ENCODE results near the gene EPHA8. TPM values are rescaled to one million over a fixed set of nuclear protein-coding genes. Genes with fewer than 3 reads are reported as not detected.

Gene EPHA8
- total RNA-seq, 2 donors from 2014 or later, result not detected

DNA sequence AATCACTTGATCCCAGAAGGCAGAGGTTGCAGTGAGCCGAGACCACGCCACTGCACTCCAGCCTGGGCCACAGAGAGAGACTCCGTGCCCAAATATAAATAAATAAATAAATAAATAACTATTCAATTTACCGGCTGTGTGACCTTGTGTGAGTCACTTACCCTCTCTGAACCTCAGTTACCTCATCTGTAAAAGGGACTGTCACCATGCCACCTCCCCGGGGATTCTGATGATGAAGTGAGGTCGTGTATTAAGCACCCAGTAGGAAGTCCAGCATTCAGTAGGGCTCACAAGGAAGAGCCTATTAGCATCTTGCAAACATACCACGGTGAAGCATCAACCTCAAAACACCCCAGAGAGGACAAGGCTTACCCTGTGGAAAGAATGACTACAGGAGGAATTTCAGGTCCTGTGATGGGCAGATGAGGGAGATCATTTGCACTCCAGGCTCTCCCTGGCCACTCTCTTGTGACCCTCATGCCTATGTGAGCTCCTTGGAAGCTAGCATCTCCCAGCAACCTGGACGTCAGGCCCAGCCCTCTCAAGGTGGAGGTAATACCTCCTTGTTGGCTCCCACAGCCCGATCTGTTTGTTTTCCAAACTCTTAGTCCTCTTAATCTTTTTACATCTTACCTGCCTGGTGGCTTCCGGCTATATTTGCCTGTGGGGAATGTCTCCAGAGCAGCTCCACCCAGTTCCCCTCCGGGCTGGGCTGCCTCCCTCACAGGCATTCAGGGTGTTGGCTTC, 65.6 kb downstream of the EPHA8 start:
- ATAC-seq, result no peak
- intact Hi-C loops (cut with DNase I, micrococcal nuclease), result no loop called here
- DNase-seq, result no peak

DNA sequence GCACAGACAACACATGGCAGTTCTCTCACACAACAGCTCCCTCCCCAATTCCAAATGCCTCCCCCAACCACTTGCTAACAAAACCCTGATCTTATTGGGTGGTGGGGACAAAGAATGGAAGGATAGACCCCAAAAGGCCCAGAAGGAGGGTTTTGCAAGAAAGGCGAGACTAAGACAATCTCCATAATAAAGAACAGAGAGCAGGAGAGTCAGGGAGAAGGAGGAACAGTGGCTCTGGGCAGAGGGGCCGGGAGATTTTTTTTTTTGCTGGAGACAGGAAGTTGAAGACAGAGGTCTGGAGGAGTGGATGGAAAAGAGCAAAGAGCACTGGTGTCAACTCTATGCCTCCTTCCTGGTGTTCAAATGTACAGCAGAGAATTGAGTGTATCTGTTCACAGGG, 66.6 kb downstream of the EPHA8 start:
- ATAC-seq (peak; percentile 60), DNase-seq (no peak)
- intact Hi-C loops (cut with DNase I, micrococcal nuclease), result no loop called here

DNA sequence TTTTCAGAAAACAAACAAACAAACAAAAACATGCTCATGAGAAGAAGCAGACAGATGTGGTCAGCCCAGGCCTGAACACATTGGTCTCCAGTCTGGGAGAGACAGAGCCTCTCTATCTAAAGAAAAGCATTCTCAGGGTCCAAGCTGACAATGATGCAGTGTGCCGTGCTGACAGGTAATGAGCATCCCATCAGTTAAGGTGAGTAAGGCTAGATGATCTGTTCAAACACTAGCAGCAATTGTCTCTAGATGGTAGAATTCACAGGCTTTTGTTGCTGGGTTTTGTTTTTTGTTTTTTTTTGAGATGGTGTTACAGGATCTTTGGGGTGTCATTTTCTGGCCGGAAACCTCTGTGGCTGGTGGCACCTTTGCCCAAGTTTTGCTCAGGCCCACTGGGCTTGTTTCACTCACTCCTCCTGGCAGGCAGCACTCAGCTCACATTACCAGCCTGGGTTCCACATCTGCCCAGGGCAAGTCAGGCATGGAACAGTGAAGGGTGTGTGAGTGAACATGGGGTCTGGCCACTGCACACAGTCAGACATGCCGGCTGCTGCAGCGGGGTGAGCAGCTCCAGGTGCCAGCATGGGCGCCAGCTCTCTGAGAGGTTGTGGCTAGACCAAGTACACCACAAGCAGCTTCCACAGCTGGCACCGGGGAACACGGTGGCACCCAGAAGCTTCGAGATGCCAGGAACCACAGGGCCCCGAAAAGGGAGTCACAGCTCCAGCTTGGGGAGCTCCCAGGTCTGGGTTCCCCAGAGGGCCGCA, 70.6 kb downstream of the EPHA8 start:
- ATAC-seq, result no peak
- DNase-seq, result no peak
- intact Hi-C loops (cut with DNase I, micrococcal nuclease), result no loop called here

DNA sequence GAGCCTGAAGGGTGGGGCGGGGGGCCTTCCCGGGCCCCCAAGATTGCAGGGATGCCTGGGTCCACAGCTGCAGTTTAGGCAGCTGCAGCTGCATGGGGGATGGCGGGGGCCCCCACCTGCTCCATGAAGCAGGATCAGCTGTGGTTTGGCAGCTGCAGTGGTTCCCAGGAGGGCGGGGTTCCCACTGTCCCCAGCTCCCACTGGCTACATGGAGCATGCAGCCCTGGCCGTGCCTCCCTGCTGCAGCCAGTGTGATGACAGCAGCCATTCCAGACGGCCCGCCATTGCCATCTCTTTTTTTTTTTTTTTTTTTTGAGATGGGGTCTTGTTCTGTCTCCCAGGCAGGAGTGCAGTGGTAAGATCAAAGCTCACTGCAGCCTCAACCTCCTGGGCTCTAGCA, 72.1 kb downstream of the EPHA8 start:
- DNase-seq (no peak), ATAC-seq (no peak)
- intact Hi-C loops (cut with DNase I, micrococcal nuclease), result no loop called here

DNA sequence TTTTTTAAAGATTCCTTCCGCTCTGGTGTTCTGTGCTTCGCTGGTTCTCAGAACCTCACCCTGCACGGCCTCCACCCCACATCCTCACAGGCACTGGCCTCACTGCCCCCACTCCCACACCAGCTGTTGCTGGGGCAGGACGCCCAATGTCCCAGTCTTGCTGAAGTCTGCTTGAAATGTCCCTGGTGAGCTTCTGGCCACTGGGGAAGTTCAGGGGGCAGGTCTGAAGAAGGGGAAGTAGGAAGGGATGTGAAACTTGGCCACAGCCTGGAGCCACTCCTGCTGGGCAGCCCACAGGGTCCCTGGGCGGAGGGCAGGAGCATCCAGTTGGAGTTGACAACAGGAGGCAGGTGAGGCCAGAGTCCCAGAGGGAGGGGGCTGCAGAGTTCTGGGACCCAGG, 73.1 kb downstream of the EPHA8 start, which contains the start of gene C1QA:
Gene C1QA, plus strand, starts transcription at position 276 of the 400 bp plus-strand sequence. CDS start 989 bp downstream, outside the sequence.
- intact Hi-C loops (cut with DNase I, micrococcal nuclease), result no loop called here
- DNase-seq (peak; percentile 30 to 58), ATAC-seq (peak; percentile 32)

DNA sequence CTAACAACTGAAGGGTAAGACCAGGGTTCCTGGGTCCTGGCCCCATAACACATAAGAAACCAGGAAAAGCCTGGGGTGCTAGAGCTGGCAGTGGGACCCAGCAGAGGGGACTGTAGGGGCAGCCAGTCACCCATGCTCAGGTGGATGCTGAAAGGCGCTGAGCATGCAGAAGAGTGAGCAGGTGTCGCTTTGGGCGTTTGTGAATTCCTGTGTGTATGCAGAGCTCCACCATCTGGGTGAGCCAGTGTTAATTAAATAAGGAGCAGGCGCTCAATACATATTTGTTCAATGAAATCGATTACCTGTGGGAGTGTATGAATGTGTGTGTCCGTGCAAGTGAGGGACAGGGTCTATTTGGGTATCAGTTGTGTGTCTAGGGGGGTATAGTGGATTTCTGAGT, 73.6 kb downstream of the EPHA8 start:
- intact Hi-C loops (cut with DNase I, micrococcal nuclease), result no loop called here
- DNase-seq, result no peak
- ATAC-seq, result no peak

DNA sequence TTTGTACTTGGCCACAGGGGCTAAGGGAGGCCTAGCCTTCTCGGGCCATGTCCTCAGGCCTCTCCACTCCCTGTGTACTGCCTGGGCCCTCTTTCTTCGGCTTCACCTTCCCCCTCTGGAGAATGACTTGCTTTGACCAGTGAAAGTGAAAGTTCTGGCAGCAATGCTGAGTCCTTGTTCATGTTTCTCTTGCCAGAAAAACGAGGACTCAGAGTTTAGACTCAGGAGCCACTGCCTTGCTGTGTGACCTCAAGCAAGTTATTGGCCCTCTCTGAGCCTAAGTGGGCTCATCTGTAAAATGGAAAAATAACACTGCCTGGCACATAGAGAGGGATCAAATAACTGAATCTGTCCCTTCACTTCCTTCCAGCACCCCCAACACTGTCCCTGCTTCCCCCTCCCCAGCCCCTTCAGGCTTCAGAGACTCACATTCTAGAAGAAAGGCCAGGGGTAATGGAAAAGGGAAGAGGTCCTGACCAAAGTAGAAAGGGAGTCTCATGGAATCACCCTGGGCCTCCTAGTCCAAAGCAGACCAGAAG, 74.7 kb downstream of the EPHA8 start:
- DNase-seq (no peak), ATAC-seq (no peak)
- intact Hi-C loops (cut with DNase I, micrococcal nuclease), result no loop called here

DNA sequence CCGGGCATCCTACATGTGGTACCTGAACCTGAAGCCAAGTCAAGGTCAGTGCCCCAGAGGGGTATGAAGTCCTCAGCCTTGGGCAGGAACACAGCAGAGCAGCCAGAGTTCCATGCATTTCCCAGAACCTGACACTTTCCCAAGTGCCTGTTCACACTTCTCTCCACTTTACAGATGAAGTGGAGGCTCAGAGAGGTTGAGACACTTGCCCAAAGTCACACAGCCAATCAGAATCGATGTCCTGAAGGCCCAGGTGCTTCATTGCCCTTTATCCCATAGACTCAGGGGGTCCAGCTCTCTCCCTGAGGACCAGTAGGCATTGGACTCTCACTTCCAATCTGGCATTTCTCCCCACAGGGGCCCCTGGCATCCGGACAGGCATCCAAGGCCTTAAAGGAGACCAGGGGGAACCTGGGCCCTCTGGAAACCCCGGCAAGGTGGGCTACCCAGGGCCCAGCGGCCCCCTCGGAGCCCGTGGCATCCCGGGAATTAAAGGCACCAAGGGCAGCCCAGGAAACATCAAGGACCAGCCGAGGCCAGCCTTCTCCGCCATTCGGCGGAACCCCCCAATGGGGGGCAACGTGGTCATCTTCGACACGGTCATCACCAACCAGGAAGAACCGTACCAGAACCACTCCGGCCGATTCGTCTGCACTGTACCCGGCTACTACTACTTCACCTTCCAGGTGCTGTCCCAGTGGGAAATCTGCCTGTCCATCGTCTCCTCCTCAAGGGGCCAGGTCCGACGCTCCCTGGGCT, 75.4 kb downstream of the EPHA8 start:
- DNase-seq, result no peak
- intact Hi-C loops (cut with DNase I, micrococcal nuclease), result no loop called here
- ATAC-seq, result no peak

DNA sequence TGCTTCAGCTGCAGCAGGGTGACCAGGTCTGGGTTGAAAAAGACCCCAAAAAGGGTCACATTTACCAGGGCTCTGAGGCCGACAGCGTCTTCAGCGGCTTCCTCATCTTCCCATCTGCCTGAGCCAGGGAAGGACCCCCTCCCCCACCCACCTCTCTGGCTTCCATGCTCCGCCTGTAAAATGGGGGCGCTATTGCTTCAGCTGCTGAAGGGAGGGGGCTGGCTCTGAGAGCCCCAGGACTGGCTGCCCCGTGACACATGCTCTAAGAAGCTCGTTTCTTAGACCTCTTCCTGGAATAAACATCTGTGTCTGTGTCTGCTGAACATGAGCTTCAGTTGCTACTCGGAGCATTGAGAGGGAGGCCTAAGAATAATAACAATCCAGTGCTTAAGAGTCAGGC, 76.0 kb downstream of the EPHA8 start:
- DNase-seq, result peak in 1 of 2 donors; percentile 19

DNA sequence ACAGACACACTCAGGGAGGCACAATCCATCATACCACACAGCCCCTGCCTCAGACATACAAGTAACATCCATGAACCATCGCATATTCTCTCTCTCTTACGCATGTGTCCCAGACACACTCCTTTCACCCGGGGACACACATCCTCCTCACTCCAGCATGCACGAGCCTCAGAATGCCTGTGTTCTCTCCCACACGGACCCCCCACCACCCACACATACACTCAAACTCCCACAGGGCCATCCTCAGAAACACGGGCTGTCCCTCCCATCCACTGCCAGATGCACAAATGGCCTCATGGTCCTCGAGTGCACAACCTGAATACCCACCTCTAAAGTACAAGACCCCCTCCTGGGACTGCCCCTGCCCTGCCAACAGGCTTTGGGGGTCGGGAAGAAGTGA, 78.0 kb downstream of the EPHA8 start:
- DNase-seq, result no peak
- intact Hi-C loops (cut with DNase I, micrococcal nuclease), result loop anchor here (2.0 to 5.0 kb wide), 2 partner anchors 219 to 222 kb away; no protein-coding TSS in a partner anchor
- ATAC-seq, result no peak

More for the DNA sequence above, 76.0 kb downstream of the EPHA8 start:
- intact Hi-C loops (cut with DNase I, micrococcal nuclease), result no loop called here
- ATAC-seq, result no peak

DNA sequence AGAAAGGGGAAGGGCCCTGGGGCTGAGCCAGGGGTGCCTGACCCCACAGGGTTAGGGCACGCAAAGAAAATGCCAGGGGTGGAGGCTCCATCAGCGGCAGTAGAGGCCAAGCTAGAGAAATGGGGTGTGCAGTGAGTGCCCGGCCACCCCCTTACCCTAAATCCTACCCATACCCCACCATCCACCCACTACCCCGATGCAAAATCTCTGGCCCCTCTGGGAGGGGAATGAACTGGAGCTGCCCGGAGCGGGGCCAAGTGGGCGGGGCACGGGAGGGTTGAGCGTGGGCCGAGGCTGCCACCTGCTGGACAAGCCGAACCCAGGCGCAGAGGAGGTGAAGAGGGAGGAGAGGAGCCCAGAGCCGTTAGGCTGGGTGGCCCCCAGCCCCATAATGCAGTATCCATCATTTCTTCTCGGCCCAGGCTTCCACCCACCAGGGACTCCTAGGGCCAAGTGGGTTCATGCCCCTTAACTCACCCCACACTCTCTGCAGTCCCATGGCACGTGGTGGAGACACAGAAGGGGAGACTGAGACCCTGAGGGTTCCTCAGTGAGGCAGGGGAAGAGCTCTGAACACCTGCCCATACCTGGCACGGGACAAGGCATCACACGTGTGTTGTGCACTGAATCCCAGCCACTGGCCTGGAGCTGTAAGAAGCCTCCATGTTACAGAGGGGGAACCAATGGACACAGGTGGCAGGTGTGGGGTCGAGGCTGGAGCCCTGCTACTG, 78.8 kb downstream of the EPHA8 start:
- peak; percentile 93 for ATAC-seq
- intact Hi-C loops (cut with DNase I, micrococcal nuclease), result loop anchor here (2.0 to 5.0 kb wide), 2 partner anchors 220 to 223 kb away; no protein-coding TSS in a partner anchor
- peak; percentile 55 to 88 for DNase-seq

DNA sequence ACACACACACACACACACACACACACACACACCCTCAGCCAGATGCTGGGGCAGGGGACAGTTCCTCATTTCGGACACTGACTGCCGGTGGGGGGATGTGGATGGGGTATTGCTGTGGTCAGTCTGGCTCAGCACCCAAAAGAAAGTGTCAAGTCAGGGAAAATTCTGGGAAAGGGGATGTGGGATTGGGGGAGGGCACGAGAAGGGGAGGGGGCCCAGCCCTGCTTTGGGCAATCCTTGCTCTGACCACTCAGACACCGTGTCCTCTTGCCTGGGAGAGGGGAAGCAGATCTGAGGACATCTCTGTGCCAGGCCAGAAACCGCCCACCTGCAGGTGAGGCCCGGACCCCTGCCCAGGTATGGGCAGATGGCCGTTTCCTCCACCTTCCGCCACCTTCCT, 80.1 kb downstream of the EPHA8 start, which contains the start of gene C1QC:
Gene C1QC, plus strand, starts transcription at position 253 of the 400 bp plus-strand sequence. CDS start 391 bp downstream, outside the sequence.
- DNase-seq (peak; percentile 26 to 54), ATAC-seq (peak; percentile 21)
- intact Hi-C loops (cut with DNase I, micrococcal nuclease), result loop anchor here in 1 of 2 donors (5.0 kb wide), 1 partner anchor 221 kb away; no protein-coding TSS in a partner anchor

DNA sequence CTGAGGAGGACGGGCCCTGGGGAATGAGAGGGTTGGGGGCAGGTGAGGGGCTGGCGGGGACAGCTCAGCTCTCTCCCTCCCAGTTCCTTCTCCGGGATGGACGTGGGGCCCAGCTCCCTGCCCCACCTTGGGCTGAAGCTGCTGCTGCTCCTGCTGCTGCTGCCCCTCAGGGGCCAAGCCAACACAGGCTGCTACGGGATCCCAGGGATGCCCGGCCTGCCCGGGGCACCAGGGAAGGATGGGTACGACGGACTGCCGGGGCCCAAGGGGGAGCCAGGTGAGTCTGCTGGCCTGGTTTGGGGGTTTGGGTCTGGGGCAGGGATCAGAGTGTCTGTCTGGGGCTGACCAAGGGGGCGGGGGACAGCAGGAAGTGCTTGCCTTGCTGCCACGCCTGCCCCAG, 80.6 kb downstream of the EPHA8 start:
- no peak for ATAC-seq
- no peak for DNase-seq
- intact Hi-C loops (cut with DNase I, micrococcal nuclease), result loop anchor here in 1 of 2 donors (5.0 kb wide), 1 partner anchor 222 kb away; no protein-coding TSS in a partner anchor

DNA sequence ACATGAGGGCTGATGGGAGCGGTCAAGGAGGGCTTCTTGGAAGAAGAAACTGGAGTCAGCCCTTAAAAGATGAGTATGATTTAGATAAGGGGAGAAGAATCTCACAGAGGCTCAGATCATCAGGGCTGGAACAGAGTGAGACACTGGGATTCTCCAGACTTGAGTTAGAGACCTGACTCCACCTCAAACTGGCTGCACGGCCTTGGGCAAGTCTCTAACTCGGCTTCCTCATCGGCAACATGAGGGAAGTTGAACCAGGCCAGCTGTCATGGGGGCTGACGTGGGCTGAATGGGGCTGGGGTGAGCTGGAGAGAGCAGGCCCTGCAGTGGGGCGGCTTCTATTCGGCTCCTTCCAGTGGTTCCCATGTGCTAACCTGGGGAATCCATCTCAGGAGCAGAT, 82.6 kb downstream of the EPHA8 start:
- intact Hi-C loops (cut with DNase I, micrococcal nuclease), result no loop called here

DNA sequence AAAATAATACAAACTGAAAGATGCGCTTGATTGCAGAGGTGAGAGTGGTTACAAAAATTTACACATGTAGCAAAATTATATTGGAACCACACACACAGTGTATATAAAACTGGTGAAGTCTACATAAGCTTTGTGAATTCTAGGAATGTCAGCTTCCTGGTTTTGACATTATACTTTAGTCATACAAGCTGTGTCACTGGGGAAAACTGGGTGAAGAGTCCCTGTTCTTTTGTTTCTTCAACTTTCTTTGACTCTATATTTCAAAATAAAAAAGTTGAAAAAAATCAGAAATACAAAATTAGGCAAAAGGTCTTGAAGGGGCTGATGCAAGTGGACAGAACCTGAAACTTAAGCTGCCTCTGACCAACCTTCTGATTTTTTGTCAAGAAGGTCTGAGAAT, 83.1 kb downstream of the EPHA8 start:
- intact Hi-C loops (cut with DNase I, micrococcal nuclease), result no loop called here
- ATAC-seq (no peak), DNase-seq (no peak)

More for the DNA sequence above, 82.6 kb downstream of the EPHA8 start:
- ATAC-seq (no peak), DNase-seq (no peak)

DNA sequence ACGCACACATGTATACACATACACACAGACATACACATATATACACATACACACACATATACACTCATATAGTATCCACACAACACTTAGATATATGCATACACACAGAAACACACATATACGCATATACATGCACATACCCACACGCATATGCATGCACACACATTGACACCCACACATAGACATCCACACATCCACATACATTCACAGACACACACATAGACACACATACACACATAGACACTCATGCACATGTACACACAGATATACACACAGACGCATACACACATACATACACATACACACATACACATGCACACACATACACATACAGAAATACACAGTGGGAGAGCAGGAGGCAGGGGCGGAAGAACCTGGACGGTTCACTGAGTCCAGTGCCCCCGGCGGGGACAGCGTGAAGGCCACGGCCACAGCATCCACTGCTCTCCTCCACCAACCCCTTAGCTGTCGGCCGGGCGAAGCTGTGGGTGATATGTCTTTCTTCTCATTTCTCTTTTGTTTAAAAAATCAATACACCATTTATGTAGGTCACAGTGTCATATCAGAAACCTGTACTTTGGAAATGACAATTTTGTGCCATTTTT, 86.9 kb downstream of the EPHA8 start:
- intact Hi-C loops (cut with DNase I, micrococcal nuclease), result no loop called here
- ATAC-seq (no peak), DNase-seq (no peak)

DNA sequence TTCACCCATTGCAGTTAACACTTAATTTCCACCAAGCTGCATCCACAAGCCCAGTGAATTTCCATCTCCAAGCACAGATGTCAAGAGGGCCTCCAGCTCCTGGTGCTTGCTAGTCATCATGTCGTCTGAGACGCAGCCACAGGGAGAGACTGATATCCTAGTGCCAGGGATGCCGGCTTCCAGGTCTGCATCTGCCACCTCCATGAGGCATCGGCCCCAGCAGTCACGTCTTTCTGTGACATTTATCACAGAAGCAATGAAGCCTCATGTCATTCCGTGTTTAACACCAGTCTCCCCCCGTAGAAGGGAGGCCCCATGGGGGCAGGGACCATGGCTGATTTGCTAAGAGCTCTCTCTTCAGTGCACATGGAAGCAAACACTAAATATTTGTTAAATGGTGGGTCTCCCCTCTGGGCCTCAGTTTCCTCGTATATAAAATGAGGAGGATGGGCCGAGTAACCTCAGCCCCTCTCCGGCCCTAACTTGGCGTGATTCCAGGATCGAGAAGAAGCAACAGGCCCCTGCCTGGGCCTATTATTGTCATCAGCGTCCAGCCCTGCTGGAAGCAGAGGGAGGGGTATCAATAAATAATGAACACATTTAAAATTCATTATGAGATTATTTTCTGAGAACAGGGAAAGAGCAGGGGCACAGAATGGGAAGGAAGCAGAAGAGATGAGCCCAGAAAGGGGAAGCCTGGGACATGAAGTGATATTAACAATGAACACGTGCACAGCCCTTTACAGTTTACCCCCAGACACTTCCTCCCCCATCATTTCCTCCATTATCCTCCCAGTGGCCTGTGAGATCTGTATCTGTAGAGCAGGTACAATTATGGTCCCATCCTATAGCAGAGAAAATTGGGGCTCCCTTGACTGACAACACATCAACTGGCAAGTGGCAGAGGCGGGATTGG, 88.9 kb downstream of the EPHA8 start:
- intact Hi-C loops (cut with DNase I, micrococcal nuclease), result no loop called here
- no peak for DNase-seq
- no peak for ATAC-seq
